OCI-LY1 (cell line): Measurements from ENCODE around the gene GRID2.

Experiments used
- CTCF ChIP-seq: fragments of 200-600 bp; sonication (generic), shearing (Covaris generic); IDR thresholded peaks from 2 replicates; pipeline ENCODE4 v1.5.1; 2017; ENCODE audit warnings: mild to moderate bottlenecking, antibody characterized with exemption, low read length, moderate library complexity, mixed read lengths
- EZH2 ChIP-seq: fragments of 200-600 bp; sonication (generic), shearing (Covaris generic); IDR thresholded peaks from 2 replicates; pipeline ENCODE4 v1.8.0; 2017; ENCODE audit warnings: borderline replicate concordance, mixed run types, mild to moderate bottlenecking, antibody characterized with exemption, low read length, moderate library complexity, mixed read lengths

GRCh38 chr4:93403571-93403970 is 1099.8 kb downstream of the GRID2 start:
- no peak for TF ChIP-seq CTCF
- no peak for TF ChIP-seq EZH2
